CD4-positive, CD25-positive, alpha-beta regulatory T cell (primary cell): Measurements from ENCODE around the gene SPATA31E1. TPM values are rescaled to one million over a fixed set of nuclear protein-coding genes. Genes with fewer than 3 reads are reported as not detected.

Experiments
- ATAC-seq, 2 donors: fragments of 150-1000 bp; cut with Tn5 transposase; one replicate each; pipeline ENCODE4 v1.10.0; 2021; ENCODE audit warnings: low read depth in 2 of 2, moderate number of reproducible peaks in 2 of 2, moderate library complexity in 1 of 2
- DNase-seq, 3 donors: peaks; one replicate each; pipeline versions ENCODE4 v3.0.0 to v3.0.0-alpha.2; 2012 to 2022; ENCODE audit warnings: mixed read lengths in 1 of 3
- H3K27ac ChIP-seq: one replicate; pipeline ENCODE4 v1.7.0; 2013; ENCODE audit warnings: mild to moderate bottlenecking, low read length; ENCODE audit not compliant: insufficient read depth, poor library complexity, severe bottlenecking
- H3K27me3 ChIP-seq: one replicate; pipeline ENCODE4 v1.7.0; 2013; ENCODE audit warnings: low read length; ENCODE audit not compliant: control insufficient read depth, insufficient read depth
- H3K36me3 ChIP-seq: one replicate; pipeline ENCODE4 v1.7.0; 2013; ENCODE audit warnings: mild to moderate bottlenecking, low read length, moderate library complexity; ENCODE audit not compliant: control insufficient read depth, insufficient read depth
- H3K4me1 ChIP-seq: 2 replicates; pipeline ENCODE4 v1.7.0; 2013; ENCODE audit warnings: mild to moderate bottlenecking, low read length; ENCODE audit not compliant: insufficient read depth, control insufficient read depth, poor library complexity, severe bottlenecking
- H3K4me3 ChIP-seq: one replicate; pipeline ENCODE4 v1.7.0; 2013; ENCODE audit warnings: low read depth, mild to moderate bottlenecking, low read length, moderate library complexity
- H3K9me3 ChIP-seq, 2 experiments: 1 replicate in 1 of 2; 2 replicates in 1 of 2; pipeline ENCODE4 v1.7.0; 2013; ENCODE audit warnings: low read length in 2 of 2, mild to moderate bottlenecking in 1 of 2, moderate library complexity in 1 of 2; ENCODE audit not compliant: control insufficient read depth in 2 of 2
- H3K27ac Mint-ChIP-seq, 3 donors: one replicate each; pipeline ENCODE4 v1.8.0; 2020 to 2022; ENCODE audit warnings: mild to moderate bottlenecking in 3 of 3, mixed read lengths in 3 of 3, moderate library complexity in 2 of 3
- H3K27me3 Mint-ChIP-seq: one replicate; pipeline ENCODE4 v1.8.0; 2022; ENCODE audit warnings: mild to moderate bottlenecking, mixed read lengths
- H3K36me3 Mint-ChIP-seq: one replicate; pipeline ENCODE4 v1.8.0; 2020; ENCODE audit warnings: mixed read lengths
- H3K4me1 Mint-ChIP-seq, 4 donors: one replicate each; pipeline ENCODE4 v1.8.0; 2020 to 2022; ENCODE audit warnings: mixed read lengths in 4 of 4, mild to moderate bottlenecking in 1 of 4
- H3K4me3 Mint-ChIP-seq, 4 donors: one replicate each; pipeline ENCODE4 v1.8.0; 2020 to 2022; ENCODE audit warnings: mild to moderate bottlenecking in 4 of 4, mixed read lengths in 4 of 4, moderate library complexity in 3 of 4
- H3K9me3 Mint-ChIP-seq, 7 donors: one replicate each; pipeline ENCODE4 v1.8.0; 2020 to 2022; ENCODE audit warnings: mixed read lengths in 7 of 7, mild to moderate bottlenecking in 3 of 7, moderate library complexity in 2 of 7
- polyA plus RNA-seq, 4 donors: library from polyadenylated mRNA; unstranded; fragments of 300-500 nt; fragmentation: Illumina TruSeq; gene quantifications; one replicate each; pipeline ENCODE4 v1.2.3, GENCODE V29; 2021
- total RNA-seq: library from RNA; stranded (reverse); gene quantifications from one replicate; pipeline ENCODE4 v1.2.3, GENCODE V29; 2022

SPATA31E1 gene
- total RNA-seq: not detected
- not detected for polyA plus RNA-seq

- DNase-seq (no peak), ATAC-seq (no peak)
- Histone ChIP-seq H3K36me3 (no peaks in the 10 kb centered on the region), H3K4me1 (no peaks in the 10 kb centered on the region), H3K27ac (no peak within 1 kb of the TSS), H3K27me3 (no peaks in the 10 kb centered on the region), H3K9me3 (no peaks in the 10 kb centered on the region), H3K4me3 (no peak within 1 kb of the TSS)
- Mint-ChIP-seq H3K9me3 (peaks cover 0 to 2% (median 0%) of the 10 kb centered on the region in 7 donors), H3K27ac (no peak within 1 kb of the TSS), H3K27me3 (no peaks in the 10 kb centered on the region), H3K36me3 (no peaks in the 10 kb centered on the region), H3K4me1 (peaks cover 0 to 2% (median 0%) of the 10 kb centered on the region in 4 donors), H3K4me3 (no peak within 1 kb of the TSS)
Measured at GRCh38 chr9:87882627-87883026, at the start of gene SPATA31E1. Gene SPATA31E1, plus strand, starts transcription at chr9:87882877. Its CDS starts 15 bp downstream, at chr9:87882892.

DNA sequence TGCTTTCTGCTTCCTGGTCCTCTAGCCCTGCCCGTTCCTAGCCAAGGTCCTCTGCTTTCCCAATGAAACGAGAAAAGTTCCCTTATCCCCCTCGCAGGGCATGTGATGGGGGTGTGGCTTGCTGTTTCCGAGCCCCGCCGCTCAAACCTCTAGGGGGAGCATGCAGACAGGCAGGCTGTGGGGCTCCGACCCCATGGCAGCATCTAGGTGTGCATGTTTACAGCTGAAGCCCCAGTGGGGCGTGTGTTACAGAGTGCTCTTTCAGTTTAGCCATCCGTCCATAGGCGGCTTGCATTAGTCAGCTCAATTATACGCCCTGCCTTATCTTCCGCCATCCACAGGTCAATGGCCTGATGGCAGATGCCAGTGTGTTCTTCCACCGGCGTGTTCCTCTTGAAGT lies 48.3 kb upstream of the SPATA31E1 start:
- H3K27me3 Mint-ChIP-seq: no peaks in the 10 kb centered on the region
- H3K27ac Mint-ChIP-seq: no peak overlapping the region
- H3K9me3 Mint-ChIP-seq: peaks cover 0 to under 1% (median 0%) of the 10 kb centered on the region in 7 donors
- H3K4me3 ChIP-seq: no peak overlapping the region
- peaks cover 0 to 4% (median 0%) of the 10 kb centered on the region in 4 donors for H3K4me1 Mint-ChIP-seq
- no peaks in the 10 kb centered on the region for H3K9me3 ChIP-seq
- no peaks in the 10 kb centered on the region for H3K36me3 Mint-ChIP-seq
- ATAC-seq (no peak), DNase-seq (no peak)
- no peak overlapping the region for H3K4me3 Mint-ChIP-seq
- no peaks in the 10 kb centered on the region for H3K4me1 ChIP-seq
- H3K27me3 ChIP-seq: no peaks in the 10 kb centered on the region
- no peak overlapping the region for H3K27ac ChIP-seq
- no peaks in the 10 kb centered on the region for H3K36me3 ChIP-seq

DNA sequence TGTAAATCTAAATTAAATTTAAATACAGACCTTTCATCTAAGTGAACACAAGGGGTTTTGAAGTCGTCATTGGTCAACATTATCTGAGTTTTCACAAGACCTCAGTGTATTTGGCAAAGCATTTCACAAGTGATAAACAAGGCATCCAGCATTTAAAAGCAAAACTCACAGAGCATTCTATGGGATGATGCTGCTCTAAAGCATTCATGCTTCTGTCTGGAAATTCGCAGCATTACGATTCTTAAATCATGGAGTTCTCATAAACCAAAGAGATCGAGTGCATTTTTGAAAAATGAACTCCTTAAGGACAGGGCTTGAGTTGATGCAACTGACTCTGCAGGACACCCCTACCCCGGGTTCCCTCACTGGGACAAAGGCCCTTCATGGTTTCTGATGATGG lies 46.1 kb upstream of the SPATA31E1 start:
- no peaks in the 10 kb centered on the region for H3K27me3 ChIP-seq
- no peaks in the 10 kb centered on the region for H3K27me3 Mint-ChIP-seq
- ATAC-seq (no peak), DNase-seq (no peak)
- no peak overlapping the region for H3K4me3 Mint-ChIP-seq
- H3K27ac Mint-ChIP-seq: no peak overlapping the region
- no peaks in the 10 kb centered on the region for H3K4me1 ChIP-seq
- H3K9me3 ChIP-seq: no peaks in the 10 kb centered on the region
- H3K27ac ChIP-seq: no peak overlapping the region
- no peaks in the 10 kb centered on the region for H3K36me3 Mint-ChIP-seq
- peaks cover 0 to 4% (median 0%) of the 10 kb centered on the region in 4 donors for H3K4me1 Mint-ChIP-seq
- H3K4me3 ChIP-seq: no peak overlapping the region
- H3K9me3 Mint-ChIP-seq: peaks cover 0 to 2% (median 0%) of the 10 kb centered on the region in 7 donors
- H3K36me3 ChIP-seq: no peaks in the 10 kb centered on the region

DNA sequence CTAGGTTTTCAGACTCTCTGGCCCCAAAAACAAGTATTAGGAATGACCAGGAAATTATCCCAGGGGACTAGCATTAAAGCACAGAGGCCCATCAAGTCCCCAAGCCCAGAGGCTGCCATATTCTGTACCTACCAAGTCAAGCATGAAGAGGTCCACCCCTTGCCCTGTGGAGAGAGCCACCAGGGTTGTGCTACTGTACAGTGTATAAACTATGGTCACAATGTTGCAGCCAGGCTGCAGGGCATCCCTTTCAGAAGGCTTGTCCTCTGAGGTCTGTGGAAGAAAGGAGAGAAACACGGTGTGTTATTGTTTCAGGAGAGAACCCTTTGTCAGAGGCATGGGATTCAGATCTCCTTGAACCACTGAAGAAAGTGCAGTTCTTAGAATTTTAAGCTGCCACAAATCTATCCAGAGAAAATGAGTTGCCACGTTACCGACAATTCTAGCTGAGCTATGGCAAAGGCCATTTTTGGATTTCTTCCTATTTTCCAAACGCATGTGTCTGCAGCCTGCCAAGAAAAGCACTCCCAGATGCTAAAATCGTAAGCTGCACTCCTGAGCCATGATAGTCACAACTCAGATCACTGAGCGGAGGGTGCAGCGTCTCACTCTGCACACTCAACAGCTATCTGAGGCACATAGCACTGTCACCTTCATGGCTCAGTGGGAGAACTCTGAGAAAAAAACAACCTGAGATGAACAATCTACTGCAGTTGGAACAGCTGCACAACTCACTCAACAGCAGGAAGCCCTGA lies 45.5 kb upstream of the SPATA31E1 start:
- Mint-ChIP-seq H3K36me3 (no peaks in the 10 kb centered on the region), H3K4me1 (peaks cover 0 to 4% (median 0%) of the 10 kb centered on the region in 4 donors), H3K4me3 (no peak overlapping the region), H3K27ac (no peak overlapping the region), H3K9me3 (peaks cover 0 to 2% (median 0%) of the 10 kb centered on the region in 7 donors), H3K27me3 (no peaks in the 10 kb centered on the region)
- Histone ChIP-seq H3K4me1 (no peaks in the 10 kb centered on the region), H3K4me3 (no peak overlapping the region), H3K27me3 (no peaks in the 10 kb centered on the region), H3K27ac (no peak overlapping the region), H3K36me3 (no peaks in the 10 kb centered on the region), H3K9me3 (no peaks in the 10 kb centered on the region)
- DNase-seq (no peak), ATAC-seq (no peak)

DNA sequence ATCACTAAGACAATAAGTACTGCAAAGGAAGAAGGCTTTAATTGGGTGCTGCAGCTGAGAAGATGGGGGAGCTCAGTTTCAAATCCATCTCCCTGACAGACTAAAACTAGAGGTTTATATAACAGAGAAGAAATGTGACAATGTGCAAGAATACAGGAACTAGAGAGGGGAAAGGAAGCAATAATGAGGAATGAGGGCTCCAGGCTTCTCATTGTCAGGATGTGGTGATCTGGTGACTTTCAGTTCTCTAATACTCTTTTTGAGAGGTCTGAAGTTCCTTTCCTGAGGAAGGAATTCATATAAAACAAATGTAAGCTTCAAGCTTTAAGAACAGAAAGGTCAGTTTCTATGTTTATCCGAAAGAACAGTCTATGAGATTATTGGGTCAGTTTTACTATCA lies 42.5 kb upstream of the SPATA31E1 start:
- no peak for ATAC-seq

DNA sequence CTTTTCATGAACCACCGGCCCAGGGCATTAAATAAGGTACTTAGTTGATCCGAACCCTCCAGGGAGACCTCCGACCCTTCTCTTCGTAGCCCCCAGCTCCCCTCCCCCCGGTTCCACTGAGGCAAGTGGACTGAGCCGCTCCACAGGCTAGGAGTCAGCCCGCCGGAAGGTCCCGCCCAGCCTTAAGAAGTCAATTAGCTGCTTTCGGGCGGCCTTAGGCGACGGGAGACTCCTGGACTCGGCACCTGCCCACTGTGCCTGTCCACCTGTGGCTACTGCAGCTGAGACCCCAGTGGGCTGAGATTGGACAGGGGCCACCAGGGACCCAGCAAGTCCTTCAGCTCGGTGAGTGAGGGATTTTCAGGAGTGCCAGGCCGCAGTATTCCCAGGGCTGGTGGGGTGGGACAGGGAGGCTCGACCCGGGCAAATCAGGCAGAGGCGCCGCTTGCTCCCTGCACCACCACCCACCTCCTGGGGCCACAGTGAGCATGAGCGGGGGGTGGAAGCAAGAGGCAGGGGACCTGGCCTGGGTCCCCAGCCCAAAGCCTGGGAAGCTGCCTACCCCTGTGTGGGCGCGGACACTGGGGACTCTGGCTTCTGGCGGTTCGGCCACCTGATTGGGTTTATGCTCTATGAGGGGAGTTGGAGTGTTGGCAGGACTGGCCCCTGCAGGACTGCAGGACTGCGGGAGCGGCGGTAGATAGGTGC lies 39.6 kb upstream of the SPATA31E1 start:
- H3K9me3 ChIP-seq: no peaks in the 10 kb centered on the region
- Mint-ChIP-seq H3K27ac (peak overlapping the region in 1 of 3 donors; percentile 52), H3K4me1 (no peaks in the 10 kb centered on the region), H3K27me3 (peaks cover 4% of the 10 kb centered on the region), H3K9me3 (peaks cover 0 to 2% (median 0%) of the 10 kb centered on the region in 7 donors), H3K4me3 (no peak overlapping the region), H3K36me3 (no peaks in the 10 kb centered on the region)
- H3K27ac ChIP-seq: no peak overlapping the region
- H3K27me3 ChIP-seq: no peaks in the 10 kb centered on the region
- DNase-seq (no peak), ATAC-seq (no peak)
- H3K36me3 ChIP-seq: no peaks in the 10 kb centered on the region
- H3K4me1 ChIP-seq: no peaks in the 10 kb centered on the region
- H3K4me3 ChIP-seq: no peak overlapping the region

More for the DNA sequence above, 42.5 kb upstream of the SPATA31E1 start:
- Mint-ChIP-seq H3K4me3 (no peak overlapping the region), H3K4me1 (peaks cover 0 to 4% (median 0%) of the 10 kb centered on the region in 4 donors), H3K27ac (no peak overlapping the region), H3K36me3 (no peaks in the 10 kb centered on the region), H3K9me3 (peaks cover 0 to 2% (median 0%) of the 10 kb centered on the region in 7 donors), H3K27me3 (no peaks in the 10 kb centered on the region)
- no peaks in the 10 kb centered on the region for H3K27me3 ChIP-seq
- no peak overlapping the region for H3K4me3 ChIP-seq
- no peaks in the 10 kb centered on the region for H3K36me3 ChIP-seq
- no peaks in the 10 kb centered on the region for H3K4me1 ChIP-seq
- H3K9me3 ChIP-seq: no peaks in the 10 kb centered on the region
- DNase-seq: no peak
- no peak overlapping the region for H3K27ac ChIP-seq

- Histone ChIP-seq H3K4me1 (no peaks in the 10 kb centered on the region), H3K27ac (no peak overlapping the region), H3K9me3 (no peaks in the 10 kb centered on the region), H3K27me3 (no peaks in the 10 kb centered on the region), H3K36me3 (no peaks in the 10 kb centered on the region), H3K4me3 (no peak overlapping the region)
- Mint-ChIP-seq H3K4me1 (no peaks in the 10 kb centered on the region), H3K27me3 (peaks cover 4% of the 10 kb centered on the region), H3K9me3 (peaks cover 0 to 2% (median 0%) of the 10 kb centered on the region in 7 donors), H3K36me3 (no peaks in the 10 kb centered on the region), H3K27ac (no peak overlapping the region), H3K4me3 (no peak overlapping the region)
- ATAC-seq (no peak), DNase-seq (no peak)
Measured at GRCh38 chr9:87844506-87844905, 38.2 kb upstream of the SPATA31E1 start.
